GM18499 (cell line): Measurements from ENCODE around the gene BTBD9.
A peak's percentile ranks its signal among the peaks of the same experiment; 100 is the strongest.
"Not testable (repeated sequence)": the region's sequence is repeated elsewhere in the genome, so short reads cannot be mapped to it uniquely, and the experiment has no call there.

Source experiments
- ATAC-seq: cut with Tn5 transposase; IDR thresholded peaks from one replicate; pipeline ENCODE4 v1.9.1; 2021; ENCODE audit warnings: moderate number of reproducible peaks; ENCODE audit not compliant: insufficient read depth, unreplicated experiment

The BTBD9 gene

GRCh38 chr6:38650207-38650752 lies 10.6 kb upstream of the BTBD9 start:
- ATAC-seq = no peak

- ATAC-seq = no peak
Measured at GRCh38 chr6:38649744-38650143, 10.0 kb upstream of the BTBD9 start.

GRCh38 chr6:38648629-38649028 lies 8.9 kb upstream of the BTBD9 start:
- ATAC-seq = no peak

- no peak for ATAC-seq
Measured at GRCh38 chr6:38646166-38646878, 6.6 kb upstream of the BTBD9 start.

- no peak for ATAC-seq
Measured at GRCh38 chr6:38644951-38645350, 5.2 kb upstream of the BTBD9 start.

GRCh38 chr6:38640216-38640909 lies 634 bp upstream of the BTBD9 start:
- ATAC-seq = no peak

- peak; percentile 28 for ATAC-seq
Measured at GRCh38 chr6:38638941-38639497, 710 bp downstream of the BTBD9 start.

- ATAC-seq = no peak
Measured at GRCh38 chr6:38637756-38638155, 2.0 kb downstream of the BTBD9 start.

- ATAC-seq = no peak
Measured at GRCh38 chr6:38636027-38636426, 3.7 kb downstream of the BTBD9 start.

GRCh38 chr6:38634518-38634917 lies 5.2 kb downstream of the BTBD9 start:
- no peak for ATAC-seq

GRCh38 chr6:38632490-38632889 lies 7.2 kb downstream of the BTBD9 start:
- ATAC-seq = no peak

GRCh38 chr6:38631186-38631783 lies 8.4 kb downstream of the BTBD9 start:
- no peak for ATAC-seq

GRCh38 chr6:38625217-38625616 lies 14.5 kb downstream of the BTBD9 start:
- ATAC-seq = no peak

- ATAC-seq = not testable (repeated sequence)
Measured at GRCh38 chr6:38619342-38619741, 20.4 kb downstream of the BTBD9 start.

GRCh38 chr6:38618301-38618700 lies 21.4 kb downstream of the BTBD9 start:
- ATAC-seq = not testable (repeated sequence)

- ATAC-seq = no peak
Measured at GRCh38 chr6:38617856-38618255, 21.9 kb downstream of the BTBD9 start.

GRCh38 chr6:38612143-38612965 lies 27.4 kb downstream of the BTBD9 start:
- ATAC-seq = no peak

- no peak for ATAC-seq
Measured at GRCh38 chr6:38610050-38610625, 29.6 kb downstream of the BTBD9 start.

- ATAC-seq = no peak
Measured at GRCh38 chr6:38604700-38605099, 35.0 kb downstream of the BTBD9 start.

GRCh38 chr6:38603966-38604365 lies 35.8 kb downstream of the BTBD9 start:
- no peak for ATAC-seq
